ENCODE measurements around the gene HIVEP2. TPM values are rescaled to one million over a fixed set of nuclear protein-coding genes. Genes with fewer than 3 reads are reported as not detected.

Gene HIVEP2
- total and polyA plus RNA-seq, 2 donors (not counting 3 experiments of a cell fraction or from before 2014, with no cell fraction given): 1.3 to 4.7 TPM

GRCh38 chr6:142744836-142745235 is 200.1 kb downstream of the HIVEP2 start:
- intact Hi-C loops (cut with micrococcal nuclease): loop anchor here (5.0 kb wide), 2 partner anchors 127 to 197 kb away; no protein-coding TSS in a partner anchor
- no peak for FAIRE-seq

More at GRCh38 chr6:142744836-142745235, 200.1 kb downstream of the HIVEP2 start:
- CTCF ChIA-PET: no interaction called here
- H2AFZ ChIP-seq (ENCODE audit: low read depth, low read length): no peak overlapping the region
- POLR2A ChIA-PET: no interaction called here
- no peak for DNase-seq (ENCODE audit: low read depth, low spot score)
- dilution Hi-C loops (cut with MboI; ENCODE audit: extremely low pct_ligation_motif_present, low sequenced_read_pairs): no loop called here
- H3K9me1 ChIP-seq (replicated peaks; ENCODE audit: control insufficient read depth, extremely low read depth, insufficient read depth, low read length): no peaks in the 10 kb centered on the region
- no peaks in the 10 kb centered on the region for H3K9me3 ChIP-seq (replicated peaks; ENCODE audit: control insufficient read depth, insufficient read depth, low read length)
- no peaks in the 10 kb centered on the region for H4K20me1 ChIP-seq (replicated peaks; ENCODE audit: control insufficient read depth, extremely low read depth, insufficient read depth, low read length)
- no peaks in the 10 kb centered on the region for H3K27me3 ChIP-seq (ENCODE audit: control insufficient read depth in 2 of 2, insufficient read depth in 2 of 2, low read length in 2 of 2)
- H3K79me2 ChIP-seq (ENCODE audit: control insufficient read depth, insufficient read depth, low read length): no peaks in the 10 kb centered on the region
- no TSS peak for BruUV-seq (replicated peaks)
- H3K4me3 ChIP-seq (replicated peaks in 1 of 3; ENCODE audit: insufficient read depth in 1 of 3, low read depth in 1 of 3, low read length in 3 of 3): no peak overlapping the region
- no peak overlapping the region for H3K27ac ChIP-seq (ENCODE audit: insufficient read depth, low read depth, low read length)
- TF ChIP-seq POLR2A (IDR thresholded peaks at IDR 0.05; ENCODE audit: low read depth, low read length): no peak
- TF ChIP-seq GATA2 (IDR thresholded peaks at IDR 0.05; ENCODE audit: insufficient read depth, insufficient read length, low read depth, low read length): no peak
- TF ChIP-seq MAX (IDR thresholded peaks at IDR 0.05; ENCODE audit: insufficient read depth, insufficient read length): no peak
- TF ChIP-seq EZH2 (IDR thresholded peaks at IDR 0.05; ENCODE audit: borderline replicate concordance, low read depth, low read length, severe bottlenecking): no peak
- TF ChIP-seq JUN (IDR thresholded peaks at IDR 0.05; ENCODE audit: borderline replicate concordance, insufficient read depth, insufficient read length, low read depth): no peak
- TF ChIP-seq FOS (IDR thresholded peaks at IDR 0.05; ENCODE audit: borderline replicate concordance, insufficient read depth, low read length): no peak
- TF ChIP-seq POLR2AphosphoS5 (IDR thresholded peaks at IDR 0.05; ENCODE audit: insufficient read depth, low read depth, low read length): no peak
- no peak for TF ChIP-seq CTCF (IDR thresholded peaks at IDR 0.05; ENCODE audit: extremely low read depth in 1 of 2, insufficient read depth in 1 of 2, low read depth in 1 of 2, low read length in 2 of 2)
- no peak for TF ChIP-seq MYC (IDR thresholded peaks at IDR 0.05; ENCODE audit: low read depth, low read length)
- no peak overlapping the region for H3K4me2 ChIP-seq (ENCODE audit: insufficient read depth, low read length)
- no peaks in the 10 kb centered on the region for H3K36me3 ChIP-seq (ENCODE audit: control insufficient read depth in 2 of 2, extremely low read depth in 1 of 2, insufficient read depth in 2 of 2, low read length in 2 of 2)
- no peak overlapping the region for H3K9ac ChIP-seq (replicated peaks; ENCODE audit: extremely low read depth, insufficient read depth, low read length)
- no peaks in the 10 kb centered on the region for H3K4me1 ChIP-seq (ENCODE audit: control insufficient read depth, extremely low read depth, insufficient read depth, low read length)
